ENCODE data around the gene PSTPIP1.

PSTPIP1 gene

GRCh38 chr15:77020348-77021087 is 25.6 kb downstream of the PSTPIP1 start:
- DNase-seq, result no peak

GRCh38 chr15:77021088-77021481 is 26.2 kb downstream of the PSTPIP1 start:
- no peak for DNase-seq

- DNase-seq, result peak; percentile 89
Observed at GRCh38 chr15:77021803-77022381, 27.0 kb downstream of the PSTPIP1 start.

GRCh38 chr15:77022646-77023575 is 28.0 kb downstream of the PSTPIP1 start:
- no peak for DNase-seq

GRCh38 chr15:77023576-77024272 is 28.8 kb downstream of the PSTPIP1 start:
- DNase-seq, result no peak

GRCh38 chr15:77024273-77025082 is 29.6 kb downstream of the PSTPIP1 start:
- DNase-seq, result peak; percentile 45

GRCh38 chr15:77025083-77025901 is 30.4 kb downstream of the PSTPIP1 start:
- DNase-seq, result no peak

- no peak for DNase-seq
Observed at GRCh38 chr15:77025941-77026411, 31.1 kb downstream of the PSTPIP1 start.

GRCh38 chr15:77026501-77027110 is 31.7 kb downstream of the PSTPIP1 start:
- no peak for DNase-seq

- DNase-seq, result no peak
Observed at GRCh38 chr15:77027111-77027696, 32.3 kb downstream of the PSTPIP1 start.

GRCh38 chr15:77027697-77028450 is 32.9 kb downstream of the PSTPIP1 start:
- no peak for DNase-seq

- no peak for DNase-seq
Observed at GRCh38 chr15:77028451-77029165, 33.7 kb downstream of the PSTPIP1 start.

GRCh38 chr15:77029166-77030047 is 34.5 kb downstream of the PSTPIP1 start:
- no peak for DNase-seq

GRCh38 chr15:77030048-77030927 is 35.4 kb downstream of the PSTPIP1 start:
- DNase-seq, result no peak

GRCh38 chr15:77030928-77031375 is 36.0 kb downstream of the PSTPIP1 start:
- DNase-seq, result no peak

GRCh38 chr15:77031376-77032050 is 36.6 kb downstream of the PSTPIP1 start:
- no peak for DNase-seq

All from fibroblast of skin of right biceps (primary cell).